ENCODE measurements around the gene MAGEL2.

Gene MAGEL2

DNA sequence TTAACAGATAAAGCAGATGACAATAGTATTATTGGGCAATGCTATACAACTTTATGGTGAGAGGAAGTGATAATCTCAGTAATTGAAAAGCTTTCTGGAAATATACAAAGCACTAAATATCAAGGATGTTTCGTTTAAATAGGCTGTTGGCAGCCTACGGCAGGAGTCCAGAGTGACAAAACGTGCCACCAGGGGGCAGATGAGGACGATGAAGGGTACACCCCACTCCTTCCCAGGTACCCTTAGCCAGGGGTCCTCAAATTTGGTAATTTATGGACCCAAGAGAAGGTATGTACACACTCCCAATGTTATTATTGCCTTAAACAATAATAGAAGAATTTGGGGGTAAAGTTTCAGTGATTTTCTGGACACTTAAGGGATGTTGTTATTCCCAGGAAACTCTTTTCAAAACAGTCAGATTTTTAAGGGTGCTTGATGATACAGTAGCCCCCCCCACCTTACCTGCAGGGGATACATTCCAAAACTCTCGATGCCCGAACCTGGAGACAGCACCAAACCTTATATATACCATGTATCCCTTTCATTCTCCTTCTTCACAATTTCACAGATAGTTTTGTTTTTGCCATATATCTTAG, 1.4 kb upstream of the MAGEL2 start:
- Histone ChIP-seq H3K4me1 (ENCODE audit: control insufficient read depth, insufficient read depth, low read length) (no peaks in the 10 kb centered on the region), H3K27me3 (ENCODE audit: control insufficient read depth, insufficient read depth, low read length) (peaks cover 51% of the 10 kb centered on the region), H3K9ac (ENCODE audit: low read length) (no peak overlapping the region), H3K9me3 (ENCODE audit: control insufficient read depth, insufficient read depth, low read depth, low read length) (peaks cover 4% of the 10 kb centered on the region; the same call in 1 of the 2 replicates), H3K36me3 (ENCODE audit: control insufficient read depth, insufficient read depth, low read length) (no peaks in the 10 kb centered on the region), H3K27ac (ENCODE audit: low read depth, low read length) (no peak overlapping the region), H3K4me3 (ENCODE audit: low read depth, low read length) (no peak overlapping the region)

- Histone ChIP-seq H3K27me3 (ENCODE audit: control insufficient read depth, insufficient read depth, low read length) (peaks cover 51% of the 10 kb centered on the region), H3K27ac (ENCODE audit: low read depth, low read length) (no peak overlapping the region), H3K4me3 (ENCODE audit: low read depth, low read length) (peak overlapping the region; percentile 82), H3K9ac (ENCODE audit: low read length) (no peak overlapping the region), H3K4me1 (ENCODE audit: control insufficient read depth, insufficient read depth, low read length) (no peaks in the 10 kb centered on the region), H3K9me3 (ENCODE audit: control insufficient read depth, insufficient read depth, low read depth, low read length) (peaks cover 3% of the 10 kb centered on the region; the same call in 1 of the 2 replicates), H3K36me3 (ENCODE audit: control insufficient read depth, insufficient read depth, low read length) (no peaks in the 10 kb centered on the region)
Measured at GRCh38 chr15:23647001-23647295, 719 bp downstream of the MAGEL2 start.

DNA sequence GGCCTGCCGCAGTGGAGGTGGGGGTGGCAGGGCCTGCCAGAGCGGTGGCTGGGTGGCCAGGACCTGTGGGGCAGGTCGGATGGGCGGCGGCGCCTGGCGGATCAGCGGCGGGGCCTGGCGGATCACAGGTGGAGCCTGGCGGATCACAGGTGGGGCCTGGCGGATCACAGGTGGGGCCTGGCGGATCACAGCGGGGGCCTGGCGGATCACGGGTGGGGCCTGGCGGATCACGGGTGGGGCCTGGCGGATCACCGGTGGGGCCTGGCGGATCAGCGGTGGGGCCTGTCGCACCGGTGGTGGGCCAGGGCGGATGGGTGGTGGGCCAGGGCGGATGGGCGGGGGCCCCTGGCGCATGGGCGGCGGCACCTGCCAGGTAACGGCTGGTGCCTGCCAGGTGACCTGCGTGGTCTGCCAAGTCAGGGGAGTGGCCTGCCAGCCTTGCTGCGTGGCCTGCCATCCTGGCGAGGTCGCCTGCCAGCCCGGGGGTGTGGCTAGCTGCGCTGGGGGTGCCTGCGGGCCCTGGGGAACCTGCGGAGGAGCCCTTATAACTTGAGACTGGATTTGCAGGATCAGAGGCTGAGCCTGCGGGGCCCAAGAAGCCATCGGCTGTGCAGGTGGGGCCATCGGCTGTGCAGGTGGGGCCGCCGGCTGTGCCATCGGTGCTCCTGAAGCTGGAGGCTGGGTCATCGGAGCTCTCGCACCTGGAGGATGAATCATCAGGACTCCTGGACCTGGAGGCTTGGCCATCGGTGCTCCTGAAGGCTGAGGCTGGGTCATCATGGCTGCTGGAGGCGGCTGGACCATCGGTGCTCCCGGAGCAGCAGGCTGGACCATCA, 1.3 kb downstream of the MAGEL2 start:
- H3K27me3 ChIP-seq (ENCODE audit: control insufficient read depth, insufficient read depth, low read length), result peaks cover 54% of the 10 kb centered on the region
- H3K27ac ChIP-seq (ENCODE audit: low read depth, low read length), result no peak overlapping the region
- no peaks in the 10 kb centered on the region for H3K36me3 ChIP-seq (ENCODE audit: control insufficient read depth, insufficient read depth, low read length)
- no peak overlapping the region for H3K9ac ChIP-seq (ENCODE audit: low read length)
- peak overlapping the region; percentile 82 for H3K4me3 ChIP-seq (ENCODE audit: low read depth, low read length)
- peaks cover 3% of the 10 kb centered on the region; the same call in 1 of the 2 replicates for H3K9me3 ChIP-seq (ENCODE audit: control insufficient read depth, insufficient read depth, low read depth, low read length)
- H3K4me1 ChIP-seq (ENCODE audit: control insufficient read depth, insufficient read depth, low read length), result no peaks in the 10 kb centered on the region

DNA sequence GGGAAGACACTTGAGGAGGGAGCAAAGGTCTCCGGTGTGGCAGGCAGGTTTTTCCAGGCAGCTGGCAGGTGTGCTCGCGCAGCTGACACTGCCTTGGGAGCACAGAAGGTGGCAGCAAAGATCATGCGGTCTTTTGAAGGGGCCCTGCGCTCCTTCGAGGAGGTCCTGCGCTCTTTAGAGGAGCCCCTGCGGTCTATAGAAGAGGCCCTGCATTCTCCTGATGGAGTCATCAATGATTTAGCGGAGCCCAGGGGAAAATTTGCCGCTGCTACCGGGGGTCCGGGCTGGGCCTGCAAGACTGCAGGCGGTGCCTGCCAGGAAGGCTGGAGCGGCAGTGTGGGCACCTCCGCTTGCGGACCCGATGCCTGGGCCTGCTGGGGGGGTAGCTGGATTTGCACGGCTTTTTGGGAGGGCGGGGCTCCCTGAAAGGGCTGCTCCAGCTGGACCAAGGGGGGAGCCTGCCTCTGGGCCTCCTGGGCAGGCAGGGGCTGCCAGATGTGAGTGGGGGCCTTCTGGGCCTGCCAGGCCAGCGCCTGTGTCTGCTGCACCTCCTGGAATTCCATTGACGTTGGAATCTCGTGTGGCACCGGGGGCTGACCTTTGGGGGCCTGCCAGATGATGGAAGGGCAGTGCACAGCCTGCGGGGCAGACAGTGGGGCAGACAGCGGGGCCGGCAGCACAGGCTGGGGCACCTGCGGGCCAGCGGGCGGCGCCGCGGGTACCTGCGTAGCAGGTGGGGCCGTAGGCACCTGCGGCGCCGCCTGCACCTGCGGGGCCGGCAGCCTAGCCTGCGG, 2.1 kb downstream of the MAGEL2 start:
- Histone ChIP-seq H3K4me3 (ENCODE audit: low read depth, low read length) (peak overlapping the region; percentile 17; the same call in 1 of the 2 replicates), H3K27ac (ENCODE audit: low read depth, low read length) (no peak overlapping the region), H3K27me3 (ENCODE audit: control insufficient read depth, insufficient read depth, low read length) (peaks cover 47% of the 10 kb centered on the region), H3K9ac (ENCODE audit: low read length) (no peak overlapping the region), H3K9me3 (ENCODE audit: control insufficient read depth, insufficient read depth, low read depth, low read length) (no peaks in the 10 kb centered on the region; the same call in 1 of the 2 replicates), H3K36me3 (ENCODE audit: control insufficient read depth, insufficient read depth, low read length) (no peaks in the 10 kb centered on the region), H3K4me1 (ENCODE audit: control insufficient read depth, insufficient read depth, low read length) (no peaks in the 10 kb centered on the region)

DNA sequence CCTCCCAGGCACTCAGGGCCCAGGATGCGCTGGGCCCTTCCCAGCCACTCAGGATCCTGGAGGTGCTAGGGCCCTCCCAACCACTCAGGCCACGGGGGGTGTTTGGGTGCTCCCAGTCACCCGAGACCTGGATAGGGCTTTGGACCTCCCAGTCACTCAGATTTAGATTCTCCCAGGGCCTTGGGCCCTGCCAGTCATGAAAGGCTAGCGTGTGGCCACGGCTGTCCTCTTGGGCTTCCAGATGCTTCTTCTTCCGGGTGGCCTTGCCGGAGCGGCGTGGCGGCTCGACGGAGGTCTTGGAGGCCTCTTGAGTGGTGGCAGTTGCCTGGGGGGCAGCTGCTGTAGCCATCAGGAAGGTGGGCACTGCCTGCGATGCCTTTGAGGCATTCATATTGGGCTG, 2.8 kb downstream of the MAGEL2 start:
- H3K27me3 ChIP-seq (ENCODE audit: control insufficient read depth, insufficient read depth, low read length), result peaks cover 43% of the 10 kb centered on the region
- no peak overlapping the region for H3K9ac ChIP-seq (ENCODE audit: low read length)
- no peaks in the 10 kb centered on the region; the same call in 1 of the 2 replicates for H3K9me3 ChIP-seq (ENCODE audit: control insufficient read depth, insufficient read depth, low read depth, low read length)
- H3K27ac ChIP-seq (ENCODE audit: low read depth, low read length), result no peak overlapping the region
- H3K36me3 ChIP-seq (ENCODE audit: control insufficient read depth, insufficient read depth, low read length), result no peaks in the 10 kb centered on the region
- H3K4me3 ChIP-seq (ENCODE audit: low read depth, low read length), result no peak overlapping the region
- no peaks in the 10 kb centered on the region for H3K4me1 ChIP-seq (ENCODE audit: control insufficient read depth, insufficient read depth, low read length)

- Histone ChIP-seq H3K9ac (ENCODE audit: low read length) (no peak overlapping the region), H3K27ac (ENCODE audit: low read depth, low read length) (no peak overlapping the region), H3K36me3 (ENCODE audit: control insufficient read depth, insufficient read depth, low read length) (no peaks in the 10 kb centered on the region), H3K27me3 (ENCODE audit: control insufficient read depth, insufficient read depth, low read length) (peaks cover 38% of the 10 kb centered on the region), H3K4me3 (ENCODE audit: low read depth, low read length) (peak overlapping the region; percentile 34; the same call in 1 of the 2 replicates), H3K9me3 (ENCODE audit: control insufficient read depth, insufficient read depth, low read depth, low read length) (no peaks in the 10 kb centered on the region; the same call in 1 of the 2 replicates), H3K4me1 (ENCODE audit: control insufficient read depth, insufficient read depth, low read length) (no peaks in the 10 kb centered on the region)
Measured at GRCh38 chr15:23642413-23643044, 5.1 kb downstream of the MAGEL2 start.

DNA sequence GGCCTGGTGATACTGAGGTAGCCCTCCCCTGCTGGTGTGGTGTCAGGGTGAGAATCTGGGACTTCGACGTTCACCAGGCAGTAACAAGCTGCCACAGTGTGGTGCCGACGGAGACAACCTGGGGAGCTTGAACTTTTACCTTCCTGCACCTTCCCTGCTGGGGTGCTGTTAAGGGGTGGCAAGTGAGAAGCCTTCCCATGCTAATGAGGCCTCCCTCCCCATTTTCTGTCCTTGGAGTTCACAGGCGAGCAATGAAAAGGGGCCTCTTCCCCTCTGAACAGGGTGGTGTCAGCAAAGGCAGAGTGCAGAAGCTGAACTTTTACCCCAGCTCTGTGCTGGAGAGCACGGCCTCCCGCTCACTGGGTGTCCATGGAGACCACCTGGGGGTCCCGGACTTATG, 13.5 kb downstream of the MAGEL2 start:
- Histone ChIP-seq H3K9ac (ENCODE audit: low read length) (no peak overlapping the region), H3K27ac (ENCODE audit: low read depth, low read length) (no peak overlapping the region), H3K27me3 (ENCODE audit: control insufficient read depth, insufficient read depth, low read length) (peaks cover 62% of the 10 kb centered on the region), H3K4me1 (ENCODE audit: control insufficient read depth, insufficient read depth, low read length) (no peaks in the 10 kb centered on the region), H3K4me3 (ENCODE audit: low read depth, low read length) (no peak overlapping the region), H3K36me3 (ENCODE audit: control insufficient read depth, insufficient read depth, low read length) (no peaks in the 10 kb centered on the region), H3K9me3 (ENCODE audit: control insufficient read depth, insufficient read depth, low read depth, low read length) (peaks cover 4% of the 10 kb centered on the region; the same call in 1 of the 2 replicates)

GRCh38 chr15:23629234-23629805, 18.3 kb downstream of the MAGEL2 start:
- no peak overlapping the region for H3K4me3 ChIP-seq (ENCODE audit: low read depth, low read length)
- no peaks in the 10 kb centered on the region for H3K36me3 ChIP-seq (ENCODE audit: control insufficient read depth, insufficient read depth, low read length)
- no peak overlapping the region for H3K27ac ChIP-seq (ENCODE audit: low read depth, low read length)
- H3K4me1 ChIP-seq (ENCODE audit: control insufficient read depth, insufficient read depth, low read length), result peaks cover 2% of the 10 kb centered on the region; the same call in 1 of the 2 replicates
- no peak overlapping the region for H3K9ac ChIP-seq (ENCODE audit: low read length)
- peaks cover 6% of the 10 kb centered on the region; the same call in 1 of the 2 replicates for H3K9me3 ChIP-seq (ENCODE audit: control insufficient read depth, insufficient read depth, low read depth, low read length)
- peaks cover 89% of the 10 kb centered on the region for H3K27me3 ChIP-seq (ENCODE audit: control insufficient read depth, insufficient read depth, low read length)

GRCh38 chr15:23628612-23629233, 18.9 kb downstream of the MAGEL2 start:
- no peak overlapping the region for H3K27ac ChIP-seq (ENCODE audit: low read depth, low read length)
- H3K27me3 ChIP-seq (ENCODE audit: control insufficient read depth, insufficient read depth, low read length), result peaks cover 87% of the 10 kb centered on the region
- H3K4me1 ChIP-seq (ENCODE audit: control insufficient read depth, insufficient read depth, low read length), result peaks cover 2% of the 10 kb centered on the region; the same call in 1 of the 2 replicates
- peaks cover 2% of the 10 kb centered on the region; the same call in 1 of the 2 replicates for H3K9me3 ChIP-seq (ENCODE audit: control insufficient read depth, insufficient read depth, low read depth, low read length)
- no peaks in the 10 kb centered on the region for H3K36me3 ChIP-seq (ENCODE audit: control insufficient read depth, insufficient read depth, low read length)
- no peak overlapping the region for H3K4me3 ChIP-seq (ENCODE audit: low read depth, low read length)
- no peak overlapping the region for H3K9ac ChIP-seq (ENCODE audit: low read length)

DNA sequence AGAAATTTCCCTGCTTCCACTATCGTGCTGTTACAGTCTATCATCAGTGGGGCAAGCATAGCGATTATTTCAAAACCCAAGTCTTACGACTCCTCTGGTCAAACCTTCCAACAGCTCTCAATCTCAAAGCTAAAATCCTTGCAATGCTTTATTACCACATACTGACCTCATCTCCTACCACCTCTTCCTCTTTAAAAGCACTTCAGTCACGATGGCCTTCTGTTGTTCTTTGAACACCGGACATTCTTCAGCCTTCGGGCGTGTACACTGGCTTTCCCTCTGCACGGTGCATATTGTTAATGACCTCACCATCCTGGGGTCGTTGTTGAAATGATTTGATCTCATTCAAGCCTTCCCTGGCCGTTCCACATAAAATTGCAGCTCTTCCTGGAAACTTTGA, 31.1 kb downstream of the MAGEL2 start:
- Histone ChIP-seq H3K4me1 (ENCODE audit: control insufficient read depth, insufficient read depth, low read length) (no peaks in the 10 kb centered on the region), H3K27me3 (ENCODE audit: control insufficient read depth, insufficient read depth, low read length) (peaks cover 31% of the 10 kb centered on the region), H3K4me3 (ENCODE audit: low read depth, low read length) (no peak overlapping the region), H3K36me3 (ENCODE audit: control insufficient read depth, insufficient read depth, low read length) (no peaks in the 10 kb centered on the region), H3K9me3 (ENCODE audit: control insufficient read depth, insufficient read depth, low read depth, low read length) (peaks cover 31% of the 10 kb centered on the region; the same call in 1 of the 2 replicates), H3K27ac (ENCODE audit: low read depth, low read length) (no peak overlapping the region), H3K9ac (ENCODE audit: low read length) (no peak overlapping the region)

Measured in HUES6 (cell line).